GM12878 (cell line): ENCODE data around the gene RGL1. TPM values are rescaled to one million over a fixed set of nuclear protein-coding genes. Genes with fewer than 3 reads are reported as not detected.
"Not testable (repeated sequence)": the region's sequence is repeated elsewhere in the genome, so short reads cannot be mapped to it uniquely, and the experiment has no call there.

ENCODE experiments used
- ATAC-seq: fragments of 200-7000 bp; cut with Tn5 transposase; 3 replicates; pipeline ENCODE4 v1.9.1; 2020; ENCODE audit warnings: mild to moderate bottlenecking, moderate library complexity
- BruUV-seq: library from RNA; stranded (reverse); fragments of 400-500 nt; replicated peaks from 2 replicates; lab custom pipeline; 2021; lab: Mats Ljungman, UMichigan
- CTCF ChIA-PET: fragments of 300-600 bp; sonication (Branson Sonifier 250); formaldehyde crosslinking; extraction: SDS; loops from one replicate; lab custom pipeline; 2021; ENCODE audit warnings: inconsistent platforms; lab: Yijun Ruan, JAX
- POLR2A ChIA-PET: fragments of 350-600 bp; formaldehyde crosslinking; extraction: SDS; loops from one replicate; lab custom pipeline; 2021; ENCODE audit warnings: inconsistent platforms; lab: Charles Lee
- RAD21 ChIA-PET: fragments of 300-600 bp; sonication (Branson Sonifier 250); formaldehyde crosslinking; loops from one replicate; lab custom pipeline; 2023; ENCODE audit warnings: antibody characterized with exemption; ENCODE audit not compliant: unreplicated experiment; lab: Charles Lee
- SMC1A ChIA-PET: fragments of 300-600 bp; sonication (Branson Sonifier 250); formaldehyde crosslinking; loops from one replicate; lab custom pipeline; 2023; ENCODE audit not compliant: unreplicated experiment, uncharacterized antibody; lab: Charles Lee
- DNase-seq: peaks from one replicate; pipeline ENCODE4 v3.0.0-alpha.2; 2011; ENCODE audit warnings: low read depth, low spot score
- FAIRE-seq: peaks from 3 replicates; lab custom pipeline; 2011; peaks lifted over from hg19 to GRCh38; lab: Jason Lieb, UNC
- H2AFZ ChIP-seq: 2 replicates; pipeline ENCODE4 v1.6.0; 2011; ENCODE audit warnings: low read depth, low read length, control low read depth; ENCODE audit not compliant: control insufficient read depth
- H3K27ac ChIP-seq: 2 replicates; pipeline ENCODE4 v1.5.1; 2011; ENCODE audit warnings: control low read depth; ENCODE audit not compliant: control insufficient read depth, insufficient read depth
- H3K27me3 ChIP-seq, 2 experiments: replicated peaks in 1 of 2; 2 replicates each; pipeline versions ENCODE4 v1.6.0 to v1.6.1; 2011; ENCODE audit warnings: low read length in 1 of 2; ENCODE audit not compliant: control insufficient read depth in 2 of 2, insufficient read depth in 2 of 2
- H3K36me3 ChIP-seq, 2 experiments: 2 replicates each; pipeline ENCODE4 v1.5.1; 2011; ENCODE audit warnings: low read length in 1 of 2; ENCODE audit not compliant: control insufficient read depth in 2 of 2, insufficient read depth in 2 of 2
- H3K4me1 ChIP-seq: 2 replicates; pipeline ENCODE4 v1.6.1; 2011; ENCODE audit warnings: mild to moderate bottlenecking, low read length, moderate library complexity, mixed read lengths; ENCODE audit not compliant: control insufficient read depth, insufficient read depth
- H3K4me2 ChIP-seq: 2 replicates; pipeline ENCODE4 v1.6.0; 2011; ENCODE audit warnings: control low read depth; ENCODE audit not compliant: control insufficient read depth, insufficient read depth
- H3K4me3 ChIP-seq: fragments of 200-600 bp; sonication (generic); 2 replicates; pipeline ENCODE4 v1.5.1; 2016
- H3K79me2 ChIP-seq: 2 replicates; pipeline ENCODE4 v1.6.0; 2011; ENCODE audit warnings: low read length; ENCODE audit not compliant: control insufficient read depth, insufficient read depth
- H3K9ac ChIP-seq: 2 replicates; pipeline ENCODE4 v1.8.0; 2011; ENCODE audit warnings: low read length, control low read depth, mixed read lengths; ENCODE audit not compliant: control insufficient read depth, insufficient read depth
- H3K9me3 ChIP-seq: replicated peaks from 3 replicates; pipeline ENCODE4 v1.5.1; 2011; ENCODE audit warnings: mild to moderate bottlenecking, low read length; ENCODE audit not compliant: control insufficient read depth, insufficient read depth
- H4K20me1 ChIP-seq: 2 replicates; pipeline ENCODE4 v1.6.0; 2011; ENCODE audit not compliant: control insufficient read depth, insufficient read depth
- MTA2 ChIP-seq: fragments of 450-650 bp; IDR thresholded peaks from 2 replicates; pipeline ENCODE4 v1.6.1; 2016; ENCODE audit warnings: low read depth, mild to moderate bottlenecking, moderate library complexity
- RBBP5 ChIP-seq: fragments of 200-600 bp; sonication (generic); conservative IDR thresholded peaks from 2 replicates; pipeline ENCODE4 v1.6.1; 2016
- USF1 ChIP-seq: IDR thresholded peaks from 2 replicates; pipeline ENCODE4 v1.6.1; 2011; ENCODE audit warnings: borderline replicate concordance, low read depth, mild to moderate bottlenecking, moderate library complexity, mixed read lengths, low read length; ENCODE audit not compliant: insufficient read depth; ENCODE audit errors: extremely low read length
- ZNF217 ChIP-seq: fragments of 450-650 bp; IDR thresholded peaks from 2 replicates; pipeline ENCODE4 v1.6.1; 2017; ENCODE audit warnings: antibody characterized with exemption, mild to moderate bottlenecking
- ZNF622 ChIP-seq: fragments of 450-650 bp; IDR thresholded peaks from 2 replicates; pipeline ENCODE4 v1.6.1; 2017; ENCODE audit warnings: mild to moderate bottlenecking, inconsistent platforms
- WGBS: methylation state at CpG from one replicate; pipeline ENCODE4 v1.1.6; 2016; ENCODE audit warnings: low lambda C conversion rate; ENCODE audit not compliant: insufficient replicate concordance, insufficient coverage; ENCODE audit errors: missing lambda C conversion rate; 5-methylcytosine and 5-hydroxymethylcytosine counted together
- in situ Hi-C: fragments of 300-500 bp; cut with MboI; formaldehyde crosslinking; loops from 9 replicates; pipeline ENCODE4 v1.14.3; 2018; ENCODE audit warnings: mixed read lengths
- intact Hi-C: fragments of 100-400 bp; cut with micrococcal nuclease; formaldehyde crosslinking; loops from one replicate; pipeline ENCODE4 v1.14.2; 2022; ENCODE audit not compliant: unreplicated experiment
- polyA plus RNA-seq, 11 experiments: library from polyadenylated mRNA; depleted of rRNA in 4 of 11; unstranded in 6 of 11; stranded (reverse) in 5 of 11; fragments of >200 nt; fragmentation: Nextera tagmentation in 4 of 11; fragmentation: Illumina TruSeq in 1 of 11; extraction: Ambion mirVana in 4 of 11; extraction: Trizol in 1 of 11; gene quantifications; 1 replicate in 1 of 11; 2 replicates in 10 of 11; pipeline versions ENCODE4 v1.2.1 to v1.2.3, GENCODE V29; 2011 to 2016; ENCODE audit warnings: inconsistent platforms in 2 of 11, missing spikeins in 2 of 11, low read depth in 1 of 11
- total RNA-seq, 4 experiments: library from RNA; depleted of rRNA in 3 of 4; stranded (reverse); fragments of >200 nt in 3 of 4; fragmentation: Illumina TruSeq in 1 of 4; extraction: Trizol in 1 of 4; gene quantifications; 2 replicates each; pipeline versions ENCODE4 v1.2.1 to v1.2.3, GENCODE V29; 2013 to 2021

RGL1 gene
- total and polyA plus RNA-seq, 10 of the 15 experiments (the other 5 are each of a cell fraction or from before 2014, with no cell fraction given): 8.1 to 25.0 (median 19.0) TPM

GRCh38 chr1:183783767-183784637 is 20.9 kb upstream of the RGL1 start (continued):
- TF ChIP-seq MTA2 (no peak), ZNF217 (no peak)

GRCh38 chr1:183785921-183786320 is 19.0 kb upstream of the RGL1 start:
- H3K27ac ChIP-seq, H3K4me1 ChIP-seq, H2AFZ ChIP-seq, ATAC-seq, H3K27me3 ChIP-seq, H4K20me1 ChIP-seq, H3K36me3 ChIP-seq, H3K4me3 ChIP-seq, H3K4me2 ChIP-seq, DNase-seq, H3K9me3 ChIP-seq, intact Hi-C loops, BruUV-seq, in situ Hi-C loops, H3K9ac ChIP-seq, CTCF ChIA-PET, RAD21 ChIA-PET, H3K79me2 ChIP-seq, POLR2A ChIA-PET, FAIRE-seq: not testable (repeated sequence)
- 42% methylated on average over 3 of the region's 3 CpGs for WGBS
- SMC1A ChIA-PET: interaction anchor here (0.6 kb wide), 1 partner anchor 811 kb away, joined by 3 read pairs; no protein-coding TSS in a partner anchor

GRCh38 chr1:183787704-183788103 is 17.2 kb upstream of the RGL1 start:
- Histone ChIP-seq H3K27ac (no peak overlapping the region), H3K4me2 (no peak overlapping the region), H3K4me3 (no peak overlapping the region), H3K36me3 (no peaks in the 10 kb centered on the region), H3K4me1 (no peaks in the 10 kb centered on the region), H4K20me1 (no peaks in the 10 kb centered on the region), H3K9ac (no peak overlapping the region), H3K27me3 (no peaks in the 10 kb centered on the region)
- FAIRE-seq (no peak), DNase-seq (no peak)
- in situ Hi-C loops (no loop called here), intact Hi-C loops (no loop called here)
- BruUV-seq: no TSS peak
- ChIA-PET SMC1A (no interaction called here), RAD21 (no interaction called here), POLR2A (no interaction called here), CTCF (no interaction called here)
- 0% methylated on average over 2 of the region's 2 CpGs for WGBS
- TF ChIP-seq RBBP5 (no peak), ZNF622 (no peak), USF1 (peak; percentile 17)
- TF ChIP-seq, all 136 proteins: peak for 1
- H3K9me3 ChIP-seq: no peaks in the 10 kb centered on the region; the same call in 2 of the 3 replicates
- ATAC-seq: no peak
- H2AFZ ChIP-seq: no peak overlapping the region
- H3K79me2 ChIP-seq: no peaks in the 10 kb centered on the region
